H1 (cell line): ENCODE measurements around the gene MAP4K4.

Source experiments
- ATF2 ChIP-seq: IDR thresholded peaks from 2 replicates; pipeline ENCODE4 v1.6.1; 2012; ENCODE audit warnings: low read length, inconsistent platforms
- EP300 ChIP-seq, 2 experiments: IDR thresholded peaks; 1 replicate in 1 of 2; 2 replicates in 1 of 2; pipeline ENCODE4 v1.6.1; 2011 to 2012; ENCODE audit warnings: low read depth in 2 of 2, low read length in 2 of 2, mild to moderate bottlenecking in 2 of 2, borderline replicate concordance in 1 of 2, inconsistent platforms in 1 of 2, moderate library complexity in 1 of 2
- EZH2 ChIP-seq: fragments of 200-600 bp; sonication (generic); IDR thresholded peaks from 2 replicates; pipeline ENCODE4 v1.7.1; 2012; ENCODE audit warnings: low read depth, mild to moderate bottlenecking, moderate library complexity, low read length, inconsistent platforms; ENCODE audit not compliant: severe bottlenecking
- HDAC2 ChIP-seq, 2 experiments: fragments of 300-600 bp in 1 of 2; sonication (generic) in 1 of 2; IDR thresholded peaks; 2 replicates each; pipeline ENCODE4 v1.6.1; 2011 to 2012; ENCODE audit warnings: low read depth in 2 of 2, low read length in 2 of 2, mild to moderate bottlenecking in 2 of 2, moderate library complexity in 2 of 2, borderline replicate concordance in 1 of 2, inconsistent platforms in 1 of 2
- HDAC6 ChIP-seq: IDR thresholded peaks from one replicate; pipeline ENCODE4 v1.7.1; 2012; ENCODE audit warnings: low read depth, mild to moderate bottlenecking, inconsistent platforms, low read length, moderate library complexity
- RAD21 ChIP-seq, 2 experiments: IDR thresholded peaks in 1 of 2; conservative IDR thresholded peaks in 1 of 2; 2 replicates each; pipeline ENCODE4 v1.6.1; 2011; ENCODE audit warnings: low read depth in 2 of 2, low read length in 2 of 2, improper control_type of control experiment in 1 of 2, inconsistent platforms in 1 of 2, mild to moderate bottlenecking in 1 of 2, moderate library complexity in 1 of 2
- SP2 ChIP-seq: IDR thresholded peaks from 2 replicates; pipeline ENCODE4 v1.6.1; 2012; ENCODE audit warnings: mild to moderate bottlenecking, low read length, inconsistent platforms
- SRF ChIP-seq: IDR thresholded peaks from 2 replicates; pipeline ENCODE4 v1.6.1; 2011; ENCODE audit warnings: mild to moderate bottlenecking, low read depth, low read length, moderate library complexity
- SUZ12 ChIP-seq: fragments of 200-600 bp; sonication (generic); IDR thresholded peaks from 2 replicates; pipeline ENCODE4 v1.6.1; 2012; ENCODE audit warnings: mild to moderate bottlenecking, inconsistent platforms, low read length, moderate library complexity, mixed read lengths
- TF ChIP-seq, protein P1 (sequence below), 3 experiments: IDR thresholded peaks; 1 replicate in 2 of 3; 2 replicates in 1 of 3; pipeline versions ENCODE4 v1.5.1 to v1.6.1; 2011; ENCODE audit warnings: low read length in 3 of 3, mild to moderate bottlenecking in 3 of 3, inconsistent platforms in 2 of 3, low read depth in 1 of 3, moderate library complexity in 1 of 3; ENCODE audit not compliant: insufficient read depth in 1 of 3; ENCODE audit errors: control extremely low read depth in 1 of 3

DNA sequence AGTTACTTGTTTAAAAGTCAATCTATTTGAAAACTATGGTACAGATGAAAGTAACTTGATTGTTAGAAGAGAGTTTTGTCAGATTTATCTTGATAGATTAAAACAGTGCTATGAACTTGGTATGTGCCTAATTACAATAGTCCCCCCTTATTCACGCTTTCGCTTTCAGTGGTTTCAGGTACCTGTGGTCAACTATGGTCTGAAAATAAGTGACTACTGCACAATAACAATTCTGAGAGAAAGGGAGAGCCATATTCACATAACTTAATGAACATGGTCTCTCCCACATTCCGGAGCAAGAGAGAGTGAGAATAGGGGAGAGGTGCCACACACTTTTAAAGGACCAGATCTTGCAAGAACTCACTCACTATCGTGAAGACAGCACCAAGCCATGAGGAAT, 13.2 kb upstream of the MAP4K4 start:
- TF ChIP-seq, protein P1, sequence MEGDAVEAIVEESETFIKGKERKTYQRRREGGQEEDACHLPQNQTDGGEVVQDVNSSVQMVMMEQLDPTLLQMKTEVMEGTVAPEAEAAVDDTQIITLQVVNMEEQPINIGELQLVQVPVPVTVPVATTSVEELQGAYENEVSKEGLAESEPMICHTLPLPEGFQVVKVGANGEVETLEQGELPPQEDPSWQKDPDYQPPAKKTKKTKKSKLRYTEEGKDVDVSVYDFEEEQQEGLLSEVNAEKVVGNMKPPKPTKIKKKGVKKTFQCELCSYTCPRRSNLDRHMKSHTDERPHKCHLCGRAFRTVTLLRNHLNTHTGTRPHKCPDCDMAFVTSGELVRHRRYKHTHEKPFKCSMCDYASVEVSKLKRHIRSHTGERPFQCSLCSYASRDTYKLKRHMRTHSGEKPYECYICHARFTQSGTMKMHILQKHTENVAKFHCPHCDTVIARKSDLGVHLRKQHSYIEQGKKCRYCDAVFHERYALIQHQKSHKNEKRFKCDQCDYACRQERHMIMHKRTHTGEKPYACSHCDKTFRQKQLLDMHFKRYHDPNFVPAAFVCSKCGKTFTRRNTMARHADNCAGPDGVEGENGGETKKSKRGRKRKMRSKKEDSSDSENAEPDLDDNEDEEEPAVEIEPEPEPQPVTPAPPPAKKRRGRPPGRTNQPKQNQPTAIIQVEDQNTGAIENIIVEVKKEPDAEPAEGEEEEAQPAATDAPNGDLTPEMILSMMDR (IDR thresholded peaks at IDR 0.05; ENCODE audit: control extremely low read depth in 1 of 3, insufficient read depth in 1 of 3, low read depth in 1 of 3, low read length in 3 of 3): no peak
- TF ChIP-seq RAD21 (IDR thresholded peaks at IDR 0.05 in 1 of 2, conservative IDR thresholded peaks at IDR 0.05 in 1 of 2; ENCODE audit: low read depth in 2 of 2, low read length in 2 of 2) (no peak), HDAC6 (no peak), EP300 (IDR thresholded peaks at IDR 0.05; ENCODE audit: borderline replicate concordance in 1 of 2, low read depth in 2 of 2, low read length in 2 of 2) (no peak), HDAC2 (IDR thresholded peaks at IDR 0.05; ENCODE audit: borderline replicate concordance in 1 of 2, low read depth in 2 of 2, low read length in 2 of 2) (no peak), EZH2 (no peak), SUZ12 (no peak), SRF (no peak), SP2 (no peak), ATF2 (no peak)
